Mammary epithelial cell (primary cell): Measurements from ENCODE around the gene NDFIP1.

Source experiments
- CTCF ChIP-seq, 2 donors: IDR thresholded peaks in 1 of 2; conservative IDR thresholded peaks in 1 of 2; 2 replicates each; pipeline ENCODE4 v1.5.1; 2011 to 2012; ENCODE audit warnings: inconsistent platforms in 2 of 2, low read length in 2 of 2, mild to moderate bottlenecking in 2 of 2, control low read depth in 1 of 2, low read depth in 1 of 2; ENCODE audit not compliant: insufficient read depth in 1 of 2; ENCODE audit errors: extremely low read depth in 1 of 2
- EZH2 ChIP-seq: IDR thresholded peaks from 2 replicates; pipeline ENCODE4 v1.6.1; 2012; ENCODE audit warnings: low read length, inconsistent platforms, borderline replicate concordance

- TF ChIP-seq EZH2 = no peak
- TF ChIP-seq CTCF (conservative IDR thresholded peaks at IDR 0.05 in 1 of 2, IDR thresholded peaks at IDR 0.05 in 1 of 2; ENCODE audit: extremely low read depth in 1 of 2, insufficient read depth in 1 of 2, low read depth in 1 of 2, low read length in 2 of 2) = no peak
These were observed 35.1 kb upstream of the NDFIP1 start for GRCh38 chr5:142073362-142073988.
